NCI-H82 (cell line): ENCODE measurements around the gene NEAT1.
"Not testable (repeated sequence)": the region's sequence is repeated elsewhere in the genome, so short reads cannot be mapped to it uniquely, and the experiment has no call there.

Source experiments
- DNase-seq: peaks from one replicate; lab custom pipeline; 2025; lab: John Stamatoyannopoulos, UW

The NEAT1 gene

DNA sequence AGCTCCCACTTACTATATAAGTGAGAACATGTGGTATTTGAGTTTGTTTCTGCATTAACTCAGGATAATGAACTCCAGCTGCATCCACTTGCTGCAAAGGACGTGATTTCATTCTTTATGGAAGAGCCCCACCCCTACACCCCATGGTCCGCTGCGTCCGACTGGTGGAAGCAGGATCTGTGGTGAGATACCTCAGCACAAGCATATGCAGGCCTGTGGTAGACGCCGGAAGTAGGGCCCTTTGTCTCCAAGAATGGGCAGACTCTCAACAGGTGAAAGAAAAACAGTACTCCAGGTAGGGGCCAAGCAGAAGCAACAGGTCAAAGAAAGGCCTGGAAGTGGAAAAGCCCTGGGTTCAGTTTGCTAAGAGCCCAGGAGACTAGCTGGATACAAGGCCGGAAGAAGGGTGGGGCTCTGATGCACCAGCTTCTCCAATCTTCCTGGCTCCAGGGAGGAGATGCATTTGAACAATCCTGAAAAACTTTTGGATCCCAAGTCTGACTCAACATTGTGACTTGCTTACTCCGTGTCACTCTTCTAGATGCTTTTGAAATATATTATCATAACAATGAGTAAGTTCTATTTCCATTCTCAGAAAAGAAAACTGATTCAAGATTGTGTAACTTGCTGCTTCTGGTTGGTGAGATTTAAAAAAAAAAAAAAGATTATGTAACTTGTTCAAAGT lies 30.4 kb downstream of the NEAT1 start:
- DNase-seq, result no peak

DNA sequence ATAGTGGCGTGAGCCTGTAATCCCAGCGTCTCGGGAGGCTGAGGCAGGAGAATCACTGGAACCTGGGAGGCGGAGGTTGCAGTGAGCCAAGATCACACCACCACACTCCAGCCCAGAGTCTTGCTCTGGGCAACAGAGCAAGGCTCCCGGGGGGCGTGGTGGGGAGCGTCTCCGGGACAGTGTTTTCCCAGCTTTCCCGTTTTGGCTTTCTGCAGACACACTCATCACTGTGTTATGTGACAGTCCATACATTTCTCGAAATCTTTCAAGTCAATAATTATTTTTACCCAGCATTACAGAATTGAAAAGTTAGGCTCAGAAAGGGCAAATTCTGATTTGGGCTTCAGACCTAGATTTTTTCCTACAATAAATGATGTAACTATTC lies 31.7 kb downstream of the NEAT1 start:
- no peak for DNase-seq

DNA sequence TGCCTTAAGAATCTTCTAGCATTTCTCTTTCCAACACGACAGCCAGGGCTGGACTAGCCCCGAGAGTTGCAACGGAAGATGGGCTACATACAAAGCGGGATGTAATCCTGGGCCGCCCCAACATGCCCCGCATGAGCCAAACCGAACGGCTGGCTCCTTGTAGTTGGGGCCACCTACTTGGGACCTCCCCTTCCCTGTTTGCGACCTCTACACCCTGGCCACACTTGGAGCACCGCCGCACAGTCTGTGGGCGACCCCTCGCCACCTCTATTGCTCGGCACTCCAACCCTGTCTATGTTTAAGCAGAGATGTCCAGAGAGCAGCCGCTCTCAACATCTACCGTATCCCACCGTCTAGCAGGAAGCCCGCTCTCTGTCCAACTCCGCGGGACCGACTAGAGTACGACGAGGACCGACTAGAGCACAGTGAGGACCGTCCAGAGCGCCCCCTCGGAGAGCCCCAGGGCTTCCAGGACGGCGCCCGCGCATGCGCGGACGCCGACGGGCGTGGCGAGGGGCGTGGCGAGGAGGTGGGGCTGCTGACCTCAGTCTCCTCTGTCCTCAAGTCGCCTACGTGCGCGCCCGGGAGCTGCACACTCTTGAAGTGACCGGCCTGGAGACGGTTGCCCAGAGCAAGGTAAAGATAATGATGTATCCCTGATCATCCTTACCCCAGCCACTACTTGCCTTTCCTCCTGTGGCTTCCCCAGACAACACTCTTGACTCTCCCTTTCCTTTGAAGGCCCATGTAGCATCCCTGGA lies 32.3 kb downstream of the NEAT1 start:
- peak; percentile 92 for DNase-seq

DNA sequence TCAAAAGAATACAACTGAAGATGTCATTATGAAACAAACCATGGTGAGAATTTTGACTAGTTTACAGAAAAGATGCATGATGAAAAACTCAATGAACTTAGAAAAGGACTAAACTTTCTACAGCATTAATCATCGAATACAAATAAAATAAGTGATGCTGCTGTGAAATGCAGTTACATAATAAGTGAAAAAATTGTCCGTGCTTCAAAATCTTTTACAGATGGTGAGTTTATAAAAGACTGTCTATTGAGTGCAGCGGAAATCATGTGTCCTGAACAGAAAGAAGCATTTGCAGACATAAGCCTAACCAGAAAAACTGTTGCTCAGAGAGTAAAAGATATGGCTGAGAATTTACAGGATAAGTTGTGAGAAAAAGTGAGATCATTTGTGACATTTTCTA lies 33.8 kb downstream of the NEAT1 start:
- DNase-seq, result no peak

DNA sequence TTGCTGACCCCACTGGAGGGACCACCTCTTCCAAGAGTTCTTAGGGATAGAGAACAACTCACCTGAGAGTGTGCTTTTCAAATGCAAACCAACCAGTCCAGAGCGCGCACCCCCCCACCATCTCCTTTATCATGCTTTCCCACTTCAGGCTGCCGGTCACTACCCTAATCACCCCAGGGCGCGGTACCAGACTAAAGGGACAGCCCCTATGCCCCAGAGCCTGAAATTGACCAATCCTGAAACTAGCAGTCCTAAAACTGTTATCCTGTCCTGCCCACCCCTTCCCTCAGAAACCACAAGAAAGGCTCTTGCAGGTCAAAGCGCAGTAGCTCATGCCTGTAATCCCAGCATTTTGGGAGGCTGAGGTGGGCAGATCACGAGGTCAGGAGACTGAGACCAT lies 37.0 kb downstream of the NEAT1 start:
- no peak for DNase-seq

DNA sequence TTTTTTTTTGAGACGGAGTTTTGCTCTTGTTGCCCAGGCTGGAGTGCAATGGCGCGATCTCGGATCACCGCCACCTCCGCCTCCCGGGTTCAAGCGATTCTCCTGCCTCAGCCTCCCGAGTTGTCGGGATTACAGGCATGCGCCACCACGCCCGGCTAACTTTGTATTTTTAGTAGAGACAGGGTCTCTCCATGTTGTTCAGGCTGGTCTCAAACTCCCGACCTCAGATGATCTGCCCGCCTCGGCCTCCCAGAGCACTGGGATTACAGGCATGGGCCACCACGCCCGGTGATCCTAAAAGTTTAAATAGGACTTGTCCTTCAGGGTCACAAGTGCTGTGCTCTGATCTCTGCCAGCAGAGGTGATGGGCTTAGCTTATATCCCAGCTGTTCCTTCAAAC lies 42.9 kb downstream of the NEAT1 start:
- peak; percentile 26 for DNase-seq

DNA sequence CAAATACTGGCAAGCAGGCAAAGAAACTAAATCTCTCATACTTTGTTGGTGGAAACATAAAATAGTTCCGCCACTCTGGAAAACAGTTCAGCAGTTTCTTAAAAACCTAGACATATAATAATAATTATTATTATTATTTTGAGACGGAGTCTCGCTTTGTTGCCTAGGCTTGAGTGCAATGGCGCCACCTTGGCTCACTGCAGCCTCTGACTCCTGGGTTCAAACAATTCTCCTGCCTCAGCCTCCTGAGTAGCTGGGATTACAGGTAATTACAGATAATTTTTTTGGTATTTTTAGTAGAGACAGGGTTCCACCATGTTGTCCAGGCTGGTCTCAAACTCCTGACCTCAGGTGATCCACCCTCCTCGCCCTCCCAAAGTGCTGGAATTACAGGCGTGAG lies 44.7 kb downstream of the NEAT1 start:
- DNase-seq, result not testable (repeated sequence)

DNA sequence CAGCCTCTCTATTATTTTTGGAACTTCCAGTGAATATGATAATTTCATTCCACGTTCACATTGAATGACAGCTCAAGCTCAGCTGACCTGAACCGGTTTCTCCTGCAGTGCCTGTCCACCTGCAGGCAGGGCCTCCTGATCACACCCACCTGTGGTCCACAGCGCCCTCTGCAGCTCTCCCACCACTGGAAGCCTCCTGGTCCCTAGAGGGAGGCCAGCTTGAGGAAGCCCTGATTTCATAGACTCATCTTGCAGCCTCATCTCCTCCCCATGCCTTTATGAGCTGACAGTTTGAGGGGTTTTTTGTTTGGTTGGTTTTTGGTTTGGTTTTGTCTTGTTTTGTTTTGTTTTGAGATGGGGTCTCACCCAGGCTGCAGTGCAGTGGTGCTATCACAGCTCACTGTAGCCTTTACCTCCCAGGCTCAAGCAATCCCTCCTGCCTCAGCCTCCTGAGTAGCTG lies 46.3 kb downstream of the NEAT1 start:
- DNase-seq, result peak; percentile 69

DNA sequence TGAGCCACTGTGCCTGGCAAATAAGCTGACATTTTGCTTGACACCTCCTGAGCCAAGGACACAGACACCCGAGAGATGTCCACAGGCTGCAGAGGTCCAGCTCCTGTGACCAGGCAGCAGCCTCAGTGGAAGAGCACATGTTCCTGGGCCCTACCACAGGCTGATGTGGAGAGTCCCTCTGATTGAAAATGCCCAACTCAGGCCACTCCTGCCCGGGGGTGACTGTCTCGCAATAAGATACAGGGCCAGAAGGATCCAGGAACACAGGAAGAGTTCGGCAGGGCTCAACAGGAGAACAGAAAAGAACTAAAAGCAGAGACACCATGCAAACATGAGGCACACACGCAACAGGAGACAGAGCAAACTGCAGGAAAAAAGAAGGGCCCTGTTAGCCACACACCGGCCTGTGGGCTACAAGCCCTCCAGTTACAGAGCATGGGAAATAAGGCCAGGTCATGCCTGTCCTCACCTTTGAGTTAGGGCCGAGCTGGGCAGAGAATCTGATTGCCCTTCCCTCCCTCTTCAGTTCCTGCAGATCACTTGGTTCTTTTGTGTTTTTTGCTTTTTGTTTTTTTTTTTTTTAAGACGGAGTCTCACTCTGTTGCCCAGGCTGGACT lies 47.9 kb downstream of the NEAT1 start:
- no peak for DNase-seq

DNA sequence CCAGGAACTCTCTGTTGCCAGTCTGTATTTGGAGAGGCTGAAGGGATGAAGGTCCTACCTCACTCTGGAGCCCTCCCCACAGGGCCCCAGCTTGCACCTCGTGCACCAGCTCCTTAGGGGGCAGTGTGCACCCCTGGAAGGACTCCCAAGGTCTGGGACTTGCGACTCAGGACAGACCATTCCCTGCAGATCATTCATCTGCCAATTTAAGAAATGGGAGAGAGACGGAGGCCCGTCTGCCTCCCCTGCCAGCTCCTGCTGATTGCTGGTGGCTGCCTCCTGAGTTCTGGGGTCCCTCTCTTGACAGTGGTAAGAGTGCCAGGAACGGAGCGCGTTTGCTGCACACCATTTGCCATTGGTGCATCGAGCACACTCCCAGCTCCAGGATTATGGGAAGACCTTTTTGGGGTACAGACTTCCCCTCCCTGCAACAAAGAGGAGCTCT lies 48.9 kb downstream of the NEAT1 start:
- DNase-seq, result peak; percentile 61

DNA sequence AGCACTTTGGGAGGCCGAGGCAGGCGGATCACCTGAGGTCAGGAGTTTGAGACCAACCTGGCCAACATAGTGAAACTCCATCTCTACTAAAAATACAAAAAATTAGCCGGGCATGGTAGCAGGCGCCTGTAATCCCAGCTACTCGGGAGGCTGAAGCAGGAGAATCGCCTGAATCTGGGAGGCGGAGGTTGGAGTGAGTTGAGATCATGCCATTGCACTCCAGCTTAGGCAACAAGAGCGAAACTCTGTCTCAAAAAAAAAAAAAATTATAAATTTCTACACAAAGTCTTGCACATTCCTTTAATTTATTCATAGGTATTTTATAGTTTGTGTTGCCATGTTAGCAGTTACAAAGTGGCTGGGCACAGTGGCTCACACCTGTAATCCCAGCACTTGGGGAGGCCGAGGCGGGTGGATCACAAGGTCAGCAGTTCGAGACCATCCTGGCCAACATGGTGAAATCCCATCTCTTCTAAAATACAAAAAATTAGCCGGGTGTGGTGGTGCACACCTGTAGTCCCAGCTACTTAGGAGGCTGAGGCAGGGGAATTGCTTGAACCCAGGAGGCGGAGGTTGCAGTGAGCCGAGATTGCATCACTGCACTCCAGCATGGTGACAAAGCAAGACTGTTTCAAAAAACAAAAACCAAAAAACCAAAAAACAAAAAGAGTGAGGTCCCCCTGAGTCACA lies 50.1 kb downstream of the NEAT1 start:
- DNase-seq, result not testable (repeated sequence)

DNA sequence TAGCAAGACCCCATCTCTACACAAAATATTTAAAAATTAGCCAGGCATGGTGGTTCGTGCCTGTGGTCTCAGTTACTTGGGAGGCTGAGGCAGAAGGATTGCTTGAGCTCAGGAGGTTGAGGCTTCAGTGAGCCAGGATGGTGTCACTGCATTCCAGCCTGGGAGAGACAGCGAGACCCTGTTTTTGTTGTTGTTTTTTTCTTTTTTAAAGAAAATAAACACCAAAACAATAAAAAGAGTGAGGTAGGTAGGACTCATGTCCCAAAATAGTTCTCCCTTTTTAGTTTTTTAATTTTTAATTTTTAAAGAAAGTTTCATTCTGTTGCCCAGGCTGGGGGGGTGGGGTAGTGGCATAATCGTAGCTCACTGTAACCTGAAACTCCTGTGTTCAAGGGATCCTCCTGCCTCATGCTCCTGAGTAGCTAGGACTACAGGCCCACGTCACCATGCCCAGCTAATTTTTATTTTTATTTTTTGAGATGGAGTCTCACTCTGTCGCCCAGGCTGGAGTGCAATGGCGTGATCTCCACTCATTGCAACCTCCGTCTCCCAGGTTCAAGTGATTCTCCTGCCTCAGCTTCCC lies 50.8 kb downstream of the NEAT1 start:
- DNase-seq, result no peak

DNA sequence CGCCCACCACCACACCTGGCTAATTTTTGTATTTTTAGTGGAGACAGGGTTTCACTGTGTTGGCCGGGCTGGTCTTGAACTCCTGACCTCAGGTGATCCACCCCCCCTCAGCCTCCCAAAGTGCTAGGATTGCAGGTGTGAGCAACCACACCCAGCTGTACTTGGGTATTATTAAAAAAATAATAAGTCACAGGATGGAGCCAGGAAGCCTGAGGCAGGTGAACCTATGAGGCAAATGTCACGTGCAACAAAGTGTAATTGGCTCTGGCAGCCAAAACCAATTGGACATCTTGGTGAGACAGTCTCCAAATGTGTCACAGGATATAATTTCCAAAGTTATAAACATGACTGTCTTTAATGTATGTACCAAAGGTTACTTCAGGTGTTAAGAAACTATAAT lies 52.3 kb downstream of the NEAT1 start:
- DNase-seq, result no peak

DNA sequence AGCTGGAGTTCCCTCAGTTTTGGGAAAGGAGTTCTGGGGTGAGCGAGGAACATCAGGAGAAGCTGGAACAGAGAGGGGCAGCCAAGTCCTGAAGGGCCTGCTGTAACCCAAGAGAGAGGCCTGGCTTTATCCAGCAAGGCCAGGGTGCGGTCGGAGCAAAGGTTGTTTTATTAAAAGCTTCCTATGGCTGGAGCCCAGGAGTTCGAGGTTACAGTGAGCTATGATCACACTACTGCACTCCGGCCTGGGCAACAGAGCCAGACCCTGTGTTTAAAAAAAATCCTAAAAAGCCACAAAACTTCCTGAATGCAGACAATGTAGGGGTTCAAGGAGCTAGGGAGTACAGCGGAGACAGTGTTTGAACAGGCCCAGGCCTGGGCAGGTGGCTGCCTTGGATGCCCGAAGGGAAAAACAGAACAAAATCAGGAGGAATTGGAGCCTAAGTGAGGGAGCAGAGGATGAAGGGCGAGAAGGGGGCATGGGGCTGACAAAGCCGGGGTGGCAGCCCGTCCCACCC lies 54.1 kb downstream of the NEAT1 start:
- no peak for DNase-seq

DNA sequence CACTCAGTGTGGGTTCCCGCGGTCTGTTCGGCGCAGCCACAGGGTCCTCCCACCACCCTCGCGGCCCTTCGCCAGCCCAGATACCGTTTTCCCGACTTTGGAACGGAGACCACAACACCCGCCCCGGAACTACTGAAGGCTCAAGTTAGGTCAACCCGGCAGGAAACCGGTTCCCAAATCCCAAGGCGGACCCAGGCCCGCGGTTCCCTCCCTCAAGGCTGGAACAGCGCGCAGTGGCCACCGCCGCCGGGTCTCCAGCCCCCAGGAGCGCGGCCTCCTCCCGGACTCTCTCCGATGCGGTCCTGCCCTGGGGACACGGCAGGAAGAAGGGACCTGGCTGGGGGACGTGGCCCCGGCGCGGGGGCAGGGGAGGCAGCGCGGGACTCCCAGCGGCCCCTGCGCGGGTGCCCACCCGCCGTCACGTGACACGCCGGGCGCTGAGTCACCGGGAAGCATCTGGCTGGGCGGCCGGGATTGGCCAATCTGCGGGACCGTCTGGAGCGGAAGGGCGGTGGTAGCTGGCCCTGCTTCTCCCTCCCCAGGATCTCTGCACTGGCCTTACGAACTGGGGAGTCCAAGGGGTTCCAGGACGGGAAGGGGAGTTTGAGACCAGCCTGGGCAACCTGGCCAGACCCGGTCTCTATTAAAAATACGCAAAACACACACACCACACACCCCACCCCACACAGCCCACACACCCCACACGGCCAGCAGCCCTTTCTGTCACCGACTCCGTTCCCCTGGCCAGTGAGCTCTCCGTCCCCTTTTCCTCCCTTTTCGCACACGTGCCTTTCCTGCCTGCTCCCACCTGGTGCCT lies 54.8 kb downstream of the NEAT1 start:
- peak; percentile 93 for DNase-seq

DNA sequence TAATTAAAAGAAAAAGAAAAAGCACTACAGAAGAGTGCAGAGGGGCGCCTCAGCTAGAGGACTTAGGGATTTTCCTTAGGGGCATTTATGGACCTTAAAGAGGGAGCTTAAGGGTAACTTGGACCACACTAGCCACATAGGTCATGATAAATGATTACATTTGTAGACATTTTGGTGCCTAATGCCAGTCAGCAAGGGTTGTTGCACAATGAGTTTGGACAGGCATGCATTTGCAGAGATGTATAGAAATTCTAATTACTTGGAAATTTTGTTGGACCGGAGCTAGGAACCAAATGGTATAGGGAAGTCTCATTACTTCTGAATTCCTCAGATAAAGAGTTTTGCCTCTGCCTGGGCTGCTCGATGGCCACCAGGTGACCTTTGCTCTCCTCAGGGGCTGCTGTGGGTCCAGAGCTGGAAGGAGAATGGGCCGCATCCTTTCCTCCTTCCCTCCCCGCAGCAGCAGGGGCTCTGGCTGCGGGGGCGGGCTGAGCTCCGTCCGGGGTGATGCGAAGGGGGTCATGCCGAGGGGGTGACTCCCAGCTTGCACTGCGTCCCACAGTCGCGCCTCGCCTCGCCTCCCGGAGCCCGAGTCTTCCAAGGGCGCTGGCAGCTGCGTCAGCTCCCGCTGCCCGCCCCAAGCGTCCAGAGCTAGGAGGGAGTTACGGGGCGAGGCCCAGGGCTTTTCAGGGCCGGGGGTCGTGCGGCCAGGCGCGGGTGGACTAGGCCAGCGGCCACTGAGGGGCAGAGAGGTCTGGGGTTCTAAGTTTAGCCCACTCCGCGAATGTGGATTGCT lies 56.0 kb downstream of the NEAT1 start:
- no peak for DNase-seq

DNA sequence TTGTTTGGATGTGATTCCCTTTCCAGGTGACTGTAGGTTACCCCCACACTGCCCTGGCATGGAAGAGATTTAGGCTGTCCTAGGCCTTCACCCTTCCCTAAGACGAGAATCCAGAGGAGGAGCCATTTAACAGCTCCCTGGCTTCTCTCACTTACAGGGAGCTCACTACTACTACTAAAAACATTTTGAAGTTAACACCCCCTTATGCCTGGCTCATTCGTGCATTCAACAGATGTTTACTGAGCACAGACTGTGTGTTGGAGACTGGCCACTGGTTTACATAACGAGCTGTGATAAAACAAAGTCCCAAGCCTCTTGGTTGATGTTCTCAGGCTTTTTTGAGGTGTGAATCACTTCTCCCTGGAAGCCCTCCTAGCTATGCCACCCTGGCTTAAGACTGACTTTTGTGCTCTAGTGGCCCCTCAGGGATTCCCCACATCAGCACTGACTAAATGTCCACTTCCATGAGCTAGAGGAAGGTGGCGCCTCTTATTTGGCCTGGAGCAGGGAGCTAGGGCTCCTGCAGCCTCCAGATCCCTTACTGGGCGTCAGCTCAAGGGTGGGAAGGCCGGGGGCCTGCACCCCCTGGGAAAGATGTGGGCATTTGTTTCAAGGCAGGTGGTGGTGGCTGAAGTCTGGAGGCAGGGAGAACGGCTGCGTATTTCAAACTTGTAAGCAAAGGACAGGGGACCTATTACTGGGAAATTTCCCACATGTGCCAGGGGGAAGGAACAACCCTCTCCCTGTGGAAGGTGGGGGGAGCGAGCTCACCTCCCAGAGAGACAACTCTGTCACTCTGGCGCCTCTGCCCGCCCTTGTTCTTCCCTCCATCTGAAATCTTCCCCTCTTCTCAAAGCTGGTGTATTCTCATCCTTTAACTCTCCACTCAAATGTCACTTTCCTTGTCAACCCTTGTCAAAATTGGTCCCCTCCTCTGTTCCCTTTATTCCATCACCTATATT lies 56.9 kb downstream of the NEAT1 start:
- DNase-seq, result peak; percentile 65

DNA sequence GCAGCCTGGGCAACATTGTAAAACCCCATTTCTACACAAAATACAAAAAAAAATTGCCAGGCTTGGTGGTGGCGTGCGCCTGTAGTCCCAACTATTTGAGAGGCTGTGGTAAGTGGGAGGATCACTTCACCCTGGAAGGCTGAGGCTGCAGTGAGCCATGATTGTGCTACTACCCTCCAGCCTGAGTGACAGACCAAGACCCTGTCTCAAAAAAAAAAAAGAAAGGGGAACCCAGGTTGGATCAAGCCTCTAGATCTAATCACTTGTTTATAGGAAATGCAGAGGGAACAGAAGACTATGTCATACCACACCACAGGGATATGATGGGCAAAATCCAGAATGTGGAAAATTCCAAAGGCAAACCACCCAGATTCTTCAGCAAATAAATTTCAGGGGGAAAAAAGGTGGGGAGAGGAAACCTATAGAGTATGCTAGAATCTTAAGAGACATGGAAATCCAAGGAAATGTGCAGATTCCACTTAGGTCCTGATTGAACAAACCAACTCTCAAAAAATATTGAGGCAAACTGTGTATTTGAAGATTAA lies 59.8 kb downstream of the NEAT1 start:
- DNase-seq, result no peak

DNA sequence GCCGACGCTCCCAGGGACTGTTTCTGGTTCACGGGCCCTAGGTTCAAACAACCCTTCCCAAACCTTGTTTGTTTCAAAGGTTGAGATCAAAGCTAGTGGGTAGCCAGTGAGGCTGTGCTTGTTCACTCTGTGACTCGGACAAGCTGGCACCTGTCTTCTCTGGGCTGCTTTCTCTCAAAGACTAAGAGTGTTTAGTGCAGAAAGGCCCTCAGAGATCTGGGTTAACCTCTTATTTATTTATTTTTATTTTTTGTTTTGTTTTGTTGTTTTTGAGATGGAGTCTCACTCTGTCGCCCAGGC lies 63.3 kb downstream of the NEAT1 start:
- no peak for DNase-seq
